Activated naive CD8-positive, alpha-beta T cell treated with anti-CD3 and anti-CD28 coated beads, Interleukin-2, amount 50 U/mL, for 24 hours (primary cell): Measurements from ENCODE around the gene EN2.

Experiments used
- ATAC-seq: fragments of 150-1000 bp; cut with Tn5 transposase; one replicate; pipeline ENCODE4 v1.10.0; 2021
- DNase-seq: peaks from one replicate; pipeline ENCODE4 v3.0.0; 2021
- H3K27ac Mint-ChIP-seq: one replicate; pipeline ENCODE4 v1.8.0; 2021; ENCODE audit warnings: mild to moderate bottlenecking, mixed read lengths
- H3K27me3 Mint-ChIP-seq: one replicate; pipeline ENCODE4 v1.8.0; 2021; ENCODE audit warnings: mixed read lengths
- H3K36me3 Mint-ChIP-seq: one replicate; pipeline ENCODE4 v1.8.0; 2021; ENCODE audit warnings: low read depth, mixed read lengths
- H3K4me1 Mint-ChIP-seq: one replicate; pipeline ENCODE4 v1.8.0; 2021; ENCODE audit warnings: mixed read lengths
- H3K4me3 Mint-ChIP-seq: one replicate; pipeline ENCODE4 v1.8.0; 2021; ENCODE audit warnings: mild to moderate bottlenecking, moderate library complexity, mixed read lengths
- H3K9me3 Mint-ChIP-seq: one replicate; pipeline ENCODE4 v1.8.0; 2021; ENCODE audit warnings: mixed read lengths

Gene EN2

GRCh38 chr7:155462163-155462735 lies 4.3 kb downstream of the EN2 start:
- Mint-ChIP-seq H3K9me3 (no peaks in the 10 kb centered on the region), H3K36me3 (no peaks in the 10 kb centered on the region), H3K4me3 (no peak overlapping the region), H3K4me1 (peaks cover 19% of the 10 kb centered on the region), H3K27ac (no peak overlapping the region), H3K27me3 (peaks cover 77% of the 10 kb centered on the region)
- DNase-seq (no peak), ATAC-seq (no peak)

DNA sequence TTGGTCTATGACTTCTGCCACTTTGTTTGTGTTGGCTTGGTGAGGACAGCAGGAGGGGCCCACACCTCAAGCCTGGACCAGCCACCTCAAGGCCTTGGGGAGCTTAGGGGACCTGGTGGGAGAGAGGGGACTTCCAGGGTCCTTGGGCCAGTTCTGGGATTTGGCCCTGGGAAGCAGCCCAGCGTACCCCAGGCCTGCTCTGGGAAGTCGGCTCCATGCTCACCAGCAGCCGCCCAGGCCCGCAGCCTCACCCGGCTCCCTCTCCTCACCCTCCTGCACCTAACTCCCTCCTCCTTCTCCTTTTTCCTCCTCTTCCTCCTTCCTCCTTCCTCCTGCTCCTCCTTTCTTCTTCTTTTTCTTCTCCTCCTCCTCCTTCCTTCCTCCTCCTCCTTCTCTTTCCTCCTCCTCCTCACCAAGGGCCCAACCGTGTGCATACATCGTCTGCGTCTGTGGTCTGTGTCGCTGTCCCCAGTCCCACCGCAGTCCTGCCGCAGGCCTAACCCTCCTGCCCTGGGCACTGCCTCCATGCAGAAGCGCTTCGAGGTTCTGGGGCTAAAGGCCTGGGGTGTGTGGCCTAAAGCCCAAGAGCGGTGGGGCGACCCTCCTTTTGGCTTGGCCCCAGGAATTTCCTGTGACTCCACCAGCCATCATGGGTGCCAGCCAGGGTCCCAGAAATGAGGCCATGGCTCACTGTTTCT lies 5.3 kb downstream of the EN2 start:
- H3K27me3 Mint-ChIP-seq, result peaks cover 78% of the 10 kb centered on the region
- no peak overlapping the region for H3K27ac Mint-ChIP-seq
- no peak for ATAC-seq
- H3K4me3 Mint-ChIP-seq, result no peak overlapping the region
- no peaks in the 10 kb centered on the region for H3K36me3 Mint-ChIP-seq
- peaks cover 22% of the 10 kb centered on the region for H3K4me1 Mint-ChIP-seq
- H3K9me3 Mint-ChIP-seq, result no peaks in the 10 kb centered on the region
- no peak for DNase-seq

- Mint-ChIP-seq H3K27me3 (peaks cover 85% of the 10 kb centered on the region), H3K27ac (no peak overlapping the region), H3K36me3 (no peaks in the 10 kb centered on the region), H3K9me3 (no peaks in the 10 kb centered on the region), H3K4me1 (peaks cover 20% of the 10 kb centered on the region), H3K4me3 (no peak overlapping the region)
- no peak for ATAC-seq
- DNase-seq, result no peak
Measured at GRCh38 chr7:155464183-155464582, 6.3 kb downstream of the EN2 start.

DNA sequence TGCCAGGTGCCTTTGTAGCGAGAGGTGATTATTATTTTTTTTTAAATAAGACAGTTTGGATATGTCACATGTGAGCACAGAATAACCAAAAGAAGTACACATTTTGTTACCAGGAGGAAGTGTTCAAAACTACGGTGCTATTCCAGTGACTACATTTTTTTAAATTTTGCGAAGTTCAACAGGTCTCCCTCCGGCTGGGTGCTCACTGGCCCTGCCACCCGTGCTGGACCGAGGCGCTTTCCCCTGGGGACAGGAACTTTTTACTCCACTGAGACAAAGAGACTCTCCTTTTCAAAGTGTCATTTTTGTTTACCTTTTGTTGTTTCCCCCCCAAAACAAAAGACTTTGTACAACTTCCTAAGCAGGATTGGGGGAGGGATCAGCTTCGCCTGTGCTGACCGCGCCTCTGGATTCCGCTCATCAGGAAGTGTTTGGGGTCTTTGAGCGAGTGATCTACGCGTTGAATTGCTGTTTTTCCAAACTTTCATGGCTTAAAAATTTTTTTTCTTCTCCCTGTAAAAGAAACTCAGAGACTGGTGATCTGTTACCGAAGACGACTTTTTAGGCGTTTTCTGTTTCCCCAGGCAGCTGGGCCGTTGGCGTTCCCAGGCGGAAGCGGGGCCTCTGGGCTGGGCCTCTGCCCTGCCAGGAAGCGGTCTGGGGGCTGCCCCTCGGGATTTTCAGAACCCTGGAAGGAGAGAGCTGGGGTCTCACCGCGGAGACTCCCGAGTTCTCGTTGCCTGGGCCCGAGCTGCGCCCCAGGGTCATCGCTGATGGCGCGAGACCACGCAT lies 7.2 kb downstream of the EN2 start:
- no peak for DNase-seq
- ATAC-seq, result no peak
- Mint-ChIP-seq H3K9me3 (no peaks in the 10 kb centered on the region), H3K27ac (no peak overlapping the region), H3K4me3 (no peak overlapping the region), H3K27me3 (peaks cover 86% of the 10 kb centered on the region), H3K4me1 (peaks cover 14% of the 10 kb centered on the region), H3K36me3 (no peaks in the 10 kb centered on the region)

DNA sequence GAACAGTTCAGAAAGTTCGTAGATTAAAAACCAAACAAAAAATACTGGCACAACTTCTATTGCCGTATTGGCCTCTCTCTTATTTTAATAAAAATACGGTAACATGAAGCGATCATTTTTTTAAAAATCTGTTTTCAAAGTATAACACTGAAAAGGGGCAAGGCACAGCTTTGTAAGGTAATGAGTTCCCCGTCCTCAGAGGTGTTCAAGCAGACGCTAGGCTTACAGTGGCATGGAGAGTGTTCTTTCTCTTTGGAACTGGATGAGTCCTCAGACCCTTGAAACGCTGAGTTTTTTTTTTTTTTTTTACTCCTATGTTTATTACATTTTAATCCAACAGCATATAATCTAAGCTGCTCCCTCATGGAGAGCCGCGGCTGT lies 7.8 kb downstream of the EN2 start:
- ATAC-seq, result no peak
- no peak for DNase-seq
- Mint-ChIP-seq H3K4me1 (peaks cover 14% of the 10 kb centered on the region), H3K9me3 (no peaks in the 10 kb centered on the region), H3K27ac (no peak overlapping the region), H3K36me3 (no peaks in the 10 kb centered on the region), H3K4me3 (no peak overlapping the region), H3K27me3 (peaks cover 86% of the 10 kb centered on the region)

DNA sequence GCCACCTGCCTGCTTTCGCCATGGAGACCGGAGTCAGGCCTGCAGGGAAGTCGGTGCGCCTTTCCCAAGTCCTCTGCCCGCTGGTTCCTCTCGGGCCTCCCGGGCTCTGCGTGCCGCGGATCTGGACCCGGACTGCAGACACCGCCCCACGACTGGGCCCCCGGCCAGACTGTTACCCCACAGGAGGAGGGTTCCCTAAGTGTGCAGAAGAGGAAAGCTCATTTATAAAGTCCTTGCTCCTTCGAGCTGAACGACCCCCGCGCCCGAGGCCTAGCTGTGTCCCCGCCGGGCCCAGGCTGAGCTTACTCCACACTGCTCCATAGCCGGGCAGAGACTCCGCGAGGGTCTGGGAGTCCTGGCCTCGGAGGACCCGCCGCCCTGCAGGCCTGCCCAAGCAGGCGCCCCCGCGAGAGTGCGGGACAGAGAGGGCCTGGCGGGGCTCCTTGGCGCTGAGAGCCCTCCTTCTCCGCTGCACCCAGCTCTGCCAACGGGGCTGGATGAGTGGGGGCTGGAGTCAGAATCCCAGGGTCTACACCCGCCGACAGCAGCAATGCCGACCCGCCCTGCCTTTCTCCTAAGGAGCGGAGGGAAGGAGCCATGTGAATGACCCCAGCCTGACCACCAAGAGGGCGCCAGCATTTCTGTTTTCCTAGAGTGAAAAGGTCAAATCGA lies 8.3 kb downstream of the EN2 start:
- ATAC-seq (no peak), DNase-seq (no peak)
- Mint-ChIP-seq H3K9me3 (no peaks in the 10 kb centered on the region), H3K36me3 (no peaks in the 10 kb centered on the region), H3K27ac (no peak overlapping the region), H3K4me3 (no peak overlapping the region), H3K4me1 (peaks cover 16% of the 10 kb centered on the region), H3K27me3 (peaks cover 86% of the 10 kb centered on the region)

GRCh38 chr7:155466814-155467733 lies 9.1 kb downstream of the EN2 start:
- H3K4me3 Mint-ChIP-seq, result peak overlapping the region; percentile 8
- peak; percentile 51 for ATAC-seq

DNA sequence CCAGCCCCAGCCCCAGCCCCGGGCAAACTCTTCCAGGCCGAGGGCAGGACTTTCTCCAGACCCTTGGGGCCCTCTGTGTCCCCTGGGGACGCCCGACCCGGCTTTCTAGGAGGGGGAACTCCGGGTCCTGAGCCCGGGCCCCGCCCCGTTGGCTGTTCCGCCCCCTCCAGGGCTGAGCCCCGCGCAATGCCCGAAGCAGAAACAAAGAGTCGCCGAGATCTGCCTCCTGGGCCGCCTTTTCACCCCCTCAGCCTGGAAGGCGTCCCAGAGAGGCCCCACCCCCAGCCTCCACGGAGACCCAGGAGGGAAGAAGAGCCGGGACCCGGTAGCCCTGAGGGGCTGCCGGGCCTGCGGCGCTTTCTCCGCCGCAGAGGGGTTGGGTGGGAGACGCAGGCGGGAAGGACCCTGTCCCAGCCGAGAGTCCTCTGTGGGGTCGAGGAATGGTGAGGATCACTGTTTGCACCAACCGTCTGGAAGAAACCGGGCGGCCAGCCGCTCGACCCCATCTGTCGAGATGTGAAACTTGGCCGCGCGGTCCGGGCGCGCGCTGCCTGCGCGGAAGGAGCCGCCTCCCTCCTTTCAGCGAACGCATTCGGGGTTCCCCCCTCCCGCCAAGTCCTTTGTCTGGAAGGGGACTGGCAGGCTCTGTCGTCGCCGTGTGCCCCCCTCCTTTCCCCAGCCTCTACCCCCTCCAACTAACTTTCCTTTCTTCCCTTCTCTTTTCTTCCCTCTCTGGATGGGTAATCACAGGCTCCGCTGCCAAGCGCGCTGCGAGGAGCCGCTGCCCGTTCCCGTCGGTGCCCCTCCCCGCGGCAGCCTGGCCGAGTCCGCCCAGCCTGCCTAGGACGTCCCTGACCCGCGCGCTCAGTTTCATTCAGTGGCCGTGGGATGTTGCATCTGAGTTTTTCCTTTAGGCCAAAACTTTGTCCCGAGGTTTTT lies 10.2 kb downstream of the EN2 start:
- DNase-seq, result no peak
- Mint-ChIP-seq H3K27ac (no peak overlapping the region), H3K27me3 (peaks cover 83% of the 10 kb centered on the region), H3K4me3 (no peak overlapping the region), H3K36me3 (no peaks in the 10 kb centered on the region), H3K9me3 (no peaks in the 10 kb centered on the region), H3K4me1 (peaks cover 20% of the 10 kb centered on the region)
- no peak for ATAC-seq

More at GRCh38 chr7:155466814-155467733, 9.1 kb downstream of the EN2 start:
- peaks cover 86% of the 10 kb centered on the region for H3K27me3 Mint-ChIP-seq
- H3K27ac Mint-ChIP-seq, result no peak overlapping the region
- no peaks in the 10 kb centered on the region for H3K9me3 Mint-ChIP-seq
- no peaks in the 10 kb centered on the region for H3K36me3 Mint-ChIP-seq
- H3K4me1 Mint-ChIP-seq, result peaks cover 20% of the 10 kb centered on the region
- DNase-seq, result peak; percentile 65

DNA sequence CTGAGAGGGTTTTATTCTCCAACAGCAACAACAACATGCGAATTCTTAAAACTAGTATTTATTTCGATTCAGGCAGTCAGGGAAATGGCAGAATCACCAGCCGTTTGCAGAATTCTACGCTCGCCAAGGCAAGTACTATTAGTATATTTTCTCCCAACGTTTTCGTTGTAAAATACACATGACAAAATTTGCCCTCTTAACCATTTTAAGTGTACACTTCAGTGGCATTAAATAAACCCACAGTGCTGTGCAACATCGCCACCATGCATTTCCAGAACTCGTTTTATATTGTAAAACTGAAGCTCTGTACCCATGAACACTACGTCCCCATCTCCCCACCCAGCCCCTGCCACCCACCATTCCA lies 10.8 kb downstream of the EN2 start:
- Mint-ChIP-seq H3K4me1 (peaks cover 20% of the 10 kb centered on the region), H3K9me3 (no peaks in the 10 kb centered on the region), H3K27me3 (peaks cover 83% of the 10 kb centered on the region), H3K27ac (no peak overlapping the region), H3K36me3 (no peaks in the 10 kb centered on the region), H3K4me3 (no peak overlapping the region)
- ATAC-seq (no peak), DNase-seq (no peak)

- ATAC-seq, result no peak
- Mint-ChIP-seq H3K4me3 (no peak overlapping the region), H3K36me3 (no peaks in the 10 kb centered on the region), H3K4me1 (peaks cover 20% of the 10 kb centered on the region), H3K9me3 (no peaks in the 10 kb centered on the region), H3K27ac (no peak overlapping the region), H3K27me3 (peaks cover 84% of the 10 kb centered on the region)
- no peak for DNase-seq
Measured at GRCh38 chr7:155469311-155470185, 11.6 kb downstream of the EN2 start.

DNA sequence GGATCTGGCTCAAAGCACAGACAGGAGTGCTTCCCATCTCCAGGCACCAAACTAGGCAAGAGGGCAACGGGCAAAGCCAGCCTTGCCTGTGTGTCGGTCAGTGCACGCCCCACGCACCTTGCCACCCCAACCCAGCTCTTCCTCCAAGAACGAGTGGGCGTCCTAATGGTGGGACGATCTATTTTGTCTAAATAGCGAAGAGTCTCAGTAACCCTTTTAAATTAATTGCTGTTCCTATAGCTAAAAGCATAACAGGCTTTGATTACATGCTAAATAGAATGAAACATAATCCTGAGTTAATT lies 12.2 kb downstream of the EN2 start:
- no peak overlapping the region for H3K4me3 Mint-ChIP-seq
- H3K9me3 Mint-ChIP-seq, result no peaks in the 10 kb centered on the region
- H3K4me1 Mint-ChIP-seq, result peaks cover 18% of the 10 kb centered on the region
- ATAC-seq (no peak), DNase-seq (no peak)
- H3K36me3 Mint-ChIP-seq, result no peaks in the 10 kb centered on the region
- no peak overlapping the region for H3K27ac Mint-ChIP-seq
- peaks cover 83% of the 10 kb centered on the region for H3K27me3 Mint-ChIP-seq

GRCh38 chr7:155470686-155471638 lies 13.0 kb downstream of the EN2 start:
- ATAC-seq (no peak), DNase-seq (no peak)
- Mint-ChIP-seq H3K36me3 (no peaks in the 10 kb centered on the region), H3K9me3 (peaks cover under 1% of the 10 kb centered on the region), H3K27ac (no peak overlapping the region), H3K27me3 (peaks cover 84% of the 10 kb centered on the region), H3K4me1 (peaks cover 14% of the 10 kb centered on the region), H3K4me3 (no peak overlapping the region)
